ENCODE measurements around the gene CCNE1. TPM values are rescaled to one million over a fixed set of nuclear protein-coding genes. Genes with fewer than 3 reads are reported as not detected.
"Not testable (repeated sequence)": the region's sequence is repeated elsewhere in the genome, so short reads cannot be mapped to it uniquely, and the experiment has no call there.

The CCNE1 gene
- total RNA-seq, 1 donor from 2014 or later: 6.4 TPM

DNA sequence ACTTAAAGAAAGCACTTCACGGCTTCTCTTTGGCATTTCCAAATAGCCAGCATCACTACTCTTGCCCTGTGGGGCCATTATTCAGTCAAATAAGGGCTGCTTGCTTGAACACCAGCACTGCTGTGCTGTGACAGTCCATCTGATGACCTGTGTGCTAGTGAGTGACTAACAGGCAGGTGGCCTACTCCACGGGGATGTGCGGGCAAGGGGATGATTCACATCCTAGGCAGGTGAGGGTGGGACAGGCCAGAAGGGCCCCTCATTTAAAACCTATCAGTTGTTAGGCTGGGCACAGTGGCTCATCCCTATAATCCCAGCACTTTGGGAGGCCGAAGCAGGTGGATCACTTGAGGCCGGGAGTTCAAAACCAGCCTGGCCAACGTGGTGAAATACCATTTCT is 8.2 kb downstream of the CCNE1 start:
- Mint-ChIP-seq H3K9me3 (ENCODE audit: unreplicated experiment) (peaks cover 1% of the 10 kb centered on the region), H3K36me3 (ENCODE audit: unreplicated experiment) (no peaks in the 10 kb centered on the region), H3K27ac (ENCODE audit: unreplicated experiment) (no peak overlapping the region), H3K27me3 (ENCODE audit: unreplicated experiment) (no peaks in the 10 kb centered on the region), H3K4me3 (ENCODE audit: unreplicated experiment) (no peak overlapping the region), H3K4me1 (ENCODE audit: low read depth, unreplicated experiment) (no peaks in the 10 kb centered on the region)
- TF ChIP-seq CTCF (IDR thresholded peaks at IDR 0.05; ENCODE audit: partially characterized antibody, unreplicated experiment): no peak
- no peak for DNase-seq

- DNase-seq: no peak
- TF ChIP-seq CTCF (IDR thresholded peaks at IDR 0.05; ENCODE audit: partially characterized antibody, unreplicated experiment): no peak
- no peak overlapping the region for H3K4me3 Mint-ChIP-seq (ENCODE audit: unreplicated experiment)
- no peak overlapping the region for H3K27ac Mint-ChIP-seq (ENCODE audit: unreplicated experiment)
- H3K36me3 Mint-ChIP-seq (ENCODE audit: unreplicated experiment): no peaks in the 10 kb centered on the region
- H3K27me3 Mint-ChIP-seq (ENCODE audit: unreplicated experiment): no peaks in the 10 kb centered on the region
- no peaks in the 10 kb centered on the region for H3K9me3 Mint-ChIP-seq (ENCODE audit: unreplicated experiment)
- no peaks in the 10 kb centered on the region for H3K4me1 Mint-ChIP-seq (ENCODE audit: low read depth, unreplicated experiment)
These were observed 12.0 kb downstream of the CCNE1 start for GRCh38 chr19:29823581-29824330.

GRCh38 chr19:29825263-29825662 is 13.5 kb downstream of the CCNE1 start:
- H3K27ac Mint-ChIP-seq (ENCODE audit: unreplicated experiment); DNase-seq; H3K36me3 Mint-ChIP-seq (ENCODE audit: unreplicated experiment); H3K4me3 Mint-ChIP-seq (ENCODE audit: unreplicated experiment); H3K4me1 Mint-ChIP-seq (ENCODE audit: low read depth, unreplicated experiment); H3K27me3 Mint-ChIP-seq (ENCODE audit: unreplicated experiment); H3K9me3 Mint-ChIP-seq (ENCODE audit: unreplicated experiment): not testable (repeated sequence)

GRCh38 chr19:29831041-29831548 is 19.3 kb downstream of the CCNE1 start:
- Mint-ChIP-seq H3K27ac (ENCODE audit: unreplicated experiment) (no peak overlapping the region), H3K36me3 (ENCODE audit: unreplicated experiment) (no peaks in the 10 kb centered on the region), H3K9me3 (ENCODE audit: unreplicated experiment) (no peaks in the 10 kb centered on the region), H3K4me1 (ENCODE audit: low read depth, unreplicated experiment) (no peaks in the 10 kb centered on the region), H3K4me3 (ENCODE audit: unreplicated experiment) (no peak overlapping the region), H3K27me3 (ENCODE audit: unreplicated experiment) (peaks cover 2% of the 10 kb centered on the region)
- no peak for DNase-seq
- no peak for TF ChIP-seq CTCF (IDR thresholded peaks at IDR 0.05; ENCODE audit: partially characterized antibody, unreplicated experiment)

- Mint-ChIP-seq H3K9me3 (ENCODE audit: unreplicated experiment) (no peaks in the 10 kb centered on the region), H3K4me1 (ENCODE audit: low read depth, unreplicated experiment) (no peaks in the 10 kb centered on the region), H3K36me3 (ENCODE audit: unreplicated experiment) (no peaks in the 10 kb centered on the region), H3K4me3 (ENCODE audit: unreplicated experiment) (no peak overlapping the region), H3K27me3 (ENCODE audit: unreplicated experiment) (peaks cover 2% of the 10 kb centered on the region), H3K27ac (ENCODE audit: unreplicated experiment) (no peak overlapping the region)
- no peak for DNase-seq
- TF ChIP-seq CTCF (IDR thresholded peaks at IDR 0.05; ENCODE audit: partially characterized antibody, unreplicated experiment): no peak
These were observed 19.9 kb downstream of the CCNE1 start for GRCh38 chr19:29831686-29832085.

Measured in glutamatergic neuron (in vitro differentiated cells).